NCI-H2029 (cell line): Measurements from ENCODE around the gene CLEC2A.
"Not testable (repeated sequence)": the region's sequence is repeated elsewhere in the genome, so short reads cannot be mapped to it uniquely, and the experiment has no call there.

Experiments
- DNase-seq: peaks from one replicate; lab custom pipeline; 2025; lab: John Stamatoyannopoulos, UW

The CLEC2A gene

DNA sequence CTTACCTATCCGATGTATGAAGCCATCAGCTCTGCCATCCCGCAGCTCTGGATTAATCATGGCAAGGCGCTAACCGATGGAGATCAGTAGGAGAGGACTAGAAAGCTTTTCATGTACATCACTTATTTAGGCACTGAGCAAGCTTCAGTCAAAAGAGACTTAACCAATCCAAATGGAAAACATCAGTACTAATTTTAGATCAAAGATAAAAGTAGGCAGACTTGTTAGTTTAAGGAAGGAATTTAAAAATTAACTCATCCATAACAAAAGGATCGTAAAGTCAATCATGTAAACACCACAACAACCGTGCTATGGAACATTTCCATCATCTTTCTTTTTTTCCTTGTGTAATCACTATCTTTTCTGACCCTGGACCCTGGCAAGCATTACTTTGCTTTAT, at the start of gene CLEC2A:
Gene CLEC2A, minus strand, starts transcription at position 101 of the 400 bp plus-strand sequence. Its CDS starts 41 bp downstream, at position 60.
- no peak for DNase-seq

GRCh38 chr12:9980126-9980525, 48.0 kb upstream of the CLEC2A start:
- no peak for DNase-seq

- DNase-seq, result no peak
These were observed 45.7 kb upstream of the CLEC2A start for GRCh38 chr12:9977916-9978315.

- DNase-seq, result not testable (repeated sequence)
These were observed 44.5 kb upstream of the CLEC2A start for GRCh38 chr12:9976626-9977025.

- no peak for DNase-seq
These were observed 43.4 kb upstream of the CLEC2A start for GRCh38 chr12:9975614-9976013.

DNA sequence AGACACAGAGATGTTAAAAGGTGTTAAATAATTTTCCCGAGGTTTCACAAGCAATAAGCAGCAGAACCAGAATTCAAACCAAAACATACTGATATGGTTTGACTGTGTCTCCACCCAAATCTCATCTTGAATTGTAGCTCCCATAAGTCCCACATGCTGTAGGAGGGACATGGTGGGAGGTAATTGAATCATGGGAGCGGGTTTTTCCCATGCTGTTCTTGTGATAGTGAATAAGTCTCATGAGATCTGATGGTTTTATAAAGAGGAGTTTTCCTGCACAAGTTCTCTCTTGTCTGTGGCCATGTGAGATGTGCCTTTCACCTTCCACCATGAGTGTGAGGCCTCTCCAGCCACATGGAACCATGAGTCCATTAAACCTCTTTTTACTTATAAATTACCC, 42.6 kb upstream of the CLEC2A start:
- DNase-seq, result not testable (repeated sequence)

GRCh38 chr12:9973949-9974348, 41.8 kb upstream of the CLEC2A start:
- DNase-seq, result no peak

- DNase-seq, result no peak
These were observed 39.0 kb upstream of the CLEC2A start, which contains the start of gene CLEC12A for GRCh38 chr12:9971181-9971580. Gene CLEC12A (plus strand): TSS chr12:9971409. CDS start chr12:9971597, 188 bp downstream.

GRCh38 chr12:9969673-9970072, 37.5 kb upstream of the CLEC2A start:
- DNase-seq, result no peak

DNA sequence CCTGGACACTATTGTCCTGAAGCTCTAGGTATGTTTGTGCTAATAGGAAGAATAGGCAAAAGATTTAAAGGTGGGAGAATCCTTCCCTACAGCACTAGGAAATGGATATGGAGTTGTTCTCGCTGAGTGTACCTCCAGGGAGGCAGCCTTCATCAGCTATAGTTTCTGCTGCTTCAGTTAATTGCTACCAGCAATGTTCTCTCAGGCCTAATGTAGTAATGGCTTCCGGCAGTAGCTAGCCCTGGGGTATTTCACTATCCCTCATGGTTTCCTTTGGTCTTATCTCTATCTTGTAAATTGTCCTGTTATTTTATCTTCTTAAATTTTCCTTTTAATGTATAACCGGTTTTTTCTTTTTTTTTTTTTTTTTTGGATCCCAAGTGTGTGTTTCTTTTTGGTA, 29.7 kb upstream of the CLEC2A start:
- no peak for DNase-seq

DNA sequence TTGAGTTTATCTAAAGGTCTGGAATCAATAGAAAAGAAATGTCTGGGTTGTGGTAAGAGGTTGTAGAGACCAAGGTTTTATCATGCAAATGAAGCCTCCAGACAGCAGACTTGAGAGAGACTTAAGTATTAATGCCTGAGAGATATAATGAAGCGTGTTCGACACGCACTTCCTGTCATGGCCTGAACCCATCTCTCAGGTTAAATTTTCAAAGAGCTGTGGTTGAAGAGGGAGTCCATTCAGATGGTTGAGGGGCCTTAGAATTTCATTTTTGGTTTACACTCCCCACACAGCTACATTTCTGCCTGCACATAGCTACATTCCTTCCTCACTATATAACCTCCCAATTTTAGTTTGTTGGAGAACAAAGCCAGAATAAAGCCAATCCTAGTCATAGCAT, 28.9 kb upstream of the CLEC2A start:
- DNase-seq, result no peak

- DNase-seq, result no peak
These were observed 28.4 kb upstream of the CLEC2A start for GRCh38 chr12:9960590-9960989.

DNA sequence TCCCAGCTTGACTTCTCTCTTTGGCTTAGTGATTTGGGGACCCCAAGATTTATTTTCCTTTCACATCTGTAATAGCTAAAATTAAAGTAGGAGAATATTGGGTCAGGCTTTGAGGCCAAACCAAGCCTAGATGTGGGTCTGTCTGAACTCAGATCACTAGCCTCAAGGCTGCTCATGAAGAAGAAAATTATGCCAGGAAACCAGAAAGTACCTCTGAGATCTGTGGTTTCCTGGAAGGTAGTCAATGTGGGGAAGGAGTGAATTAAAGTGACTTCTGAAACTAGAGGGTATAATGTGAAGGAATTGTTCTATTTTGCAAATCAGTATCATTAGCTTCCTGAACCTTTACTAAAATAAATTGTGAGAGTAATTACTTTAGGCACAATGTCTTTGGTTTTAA, 25.7 kb upstream of the CLEC2A start:
- no peak for DNase-seq

DNA sequence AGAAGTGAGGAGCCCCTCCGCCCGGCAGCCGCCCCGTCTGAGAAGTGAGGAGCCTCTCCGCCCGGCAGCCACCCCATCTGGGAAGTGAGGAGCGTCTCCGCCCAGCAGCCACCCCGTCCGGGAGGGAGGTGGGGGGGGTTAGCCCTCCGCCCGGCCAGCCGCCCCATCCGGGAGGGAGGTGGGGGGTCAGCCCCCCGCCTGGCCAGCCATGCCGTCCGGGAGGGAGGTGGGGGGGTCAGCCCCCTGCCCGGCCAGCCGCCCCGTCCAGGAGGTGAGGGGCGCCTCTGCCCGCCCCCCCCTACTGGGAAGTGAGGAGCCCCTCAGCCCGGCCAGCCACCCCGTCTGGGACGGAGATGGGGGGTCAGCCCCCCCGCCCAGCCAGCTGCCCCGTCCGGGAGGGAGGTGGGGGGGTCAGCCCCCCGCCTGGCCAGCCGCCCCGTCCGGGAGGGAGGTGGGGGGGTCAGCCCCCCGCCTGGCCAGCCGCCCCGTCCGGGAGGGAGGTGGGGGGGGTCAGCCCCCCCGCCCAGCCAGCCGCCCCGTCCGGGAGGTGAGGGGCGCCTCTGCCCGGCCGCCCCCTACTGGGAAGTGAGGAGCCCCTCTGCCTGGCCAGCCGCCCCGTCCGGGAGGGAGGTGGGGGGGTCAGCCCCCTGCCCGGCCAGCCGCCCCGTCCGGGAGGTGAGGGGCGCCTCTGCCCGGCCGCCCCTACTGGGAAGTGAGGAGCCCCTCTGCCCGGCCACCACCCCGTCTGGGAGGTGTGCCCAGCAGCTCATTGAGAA, 21.0 kb upstream of the CLEC2A start:
- not testable (repeated sequence) for DNase-seq

DNA sequence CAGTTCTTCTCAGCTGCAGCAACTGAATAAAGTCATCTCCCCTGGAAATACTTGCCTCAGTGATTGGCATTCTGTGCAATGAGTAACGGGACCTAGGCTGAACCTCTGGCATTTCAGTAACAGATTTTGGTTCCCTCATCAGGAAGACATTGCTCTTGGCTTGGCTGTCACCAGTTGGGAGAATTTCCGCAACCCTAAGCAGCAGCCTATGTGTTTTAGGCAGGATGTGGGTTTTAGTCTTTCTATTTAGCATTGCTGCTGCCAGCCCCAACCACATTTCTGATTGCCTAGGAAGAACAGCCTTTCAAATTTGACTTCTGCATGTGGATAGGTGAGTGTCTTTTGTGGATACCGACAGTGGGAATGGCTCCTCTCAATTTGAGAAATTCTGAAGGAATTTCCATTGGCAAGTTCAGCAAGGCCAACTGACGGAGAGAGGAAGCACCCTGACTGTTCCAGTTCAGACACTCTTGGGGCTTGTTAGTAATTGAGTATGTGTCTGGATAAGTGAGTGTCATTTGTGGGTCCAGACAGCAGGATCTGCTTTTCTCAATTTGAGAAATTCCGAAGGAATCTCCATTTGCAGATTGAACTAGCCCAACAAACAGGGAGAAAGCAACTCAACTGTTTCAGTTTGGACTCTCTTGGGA, 19.0 kb upstream of the CLEC2A start:
- DNase-seq, result no peak

GRCh38 chr12:9948606-9949296, 16.6 kb upstream of the CLEC2A start:
- no peak for DNase-seq

GRCh38 chr12:9947674-9948073, 15.5 kb upstream of the CLEC2A start:
- DNase-seq, result no peak

DNA sequence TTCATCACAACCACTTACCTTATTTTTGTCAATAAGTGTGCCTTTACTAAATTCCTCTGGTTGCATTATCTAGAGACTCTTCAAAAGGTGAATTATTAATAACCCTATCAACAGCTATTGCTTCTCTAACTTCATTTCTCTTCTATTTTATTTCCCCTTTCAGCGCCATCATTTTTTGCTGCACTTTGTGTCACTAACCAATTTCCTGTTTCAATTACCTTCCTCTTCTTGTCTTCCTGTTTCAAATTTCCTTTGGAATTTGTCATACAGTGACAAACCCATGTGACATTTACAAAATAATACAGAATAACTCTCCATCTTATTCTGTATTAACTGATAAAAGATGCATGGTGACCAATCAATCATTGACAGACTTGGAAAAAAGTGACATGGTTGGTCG, 12.2 kb upstream of the CLEC2A start:
- no peak for DNase-seq

DNA sequence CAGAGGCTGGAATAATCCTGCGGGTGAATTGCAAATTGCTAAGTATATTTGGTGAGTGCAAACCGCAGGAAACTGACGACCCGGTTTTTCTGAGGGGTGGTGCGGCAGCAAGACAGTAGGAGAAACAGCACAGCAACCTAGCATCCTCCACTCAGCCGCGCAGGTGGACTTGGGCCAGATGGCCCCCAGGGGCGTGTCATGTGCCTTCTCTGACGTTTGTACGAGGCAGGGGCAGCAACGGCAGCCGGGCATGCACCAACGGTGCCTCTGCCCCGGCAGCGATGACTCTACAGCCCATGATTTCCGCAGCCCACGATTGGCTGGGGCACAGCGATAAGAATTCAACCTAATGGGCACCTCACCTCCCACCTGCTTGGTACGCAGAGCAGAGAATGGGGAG, 11.1 kb upstream of the CLEC2A start:
- no peak for DNase-seq

GRCh38 chr12:9941838-9942237, 9.7 kb upstream of the CLEC2A start:
- DNase-seq, result no peak

GRCh38 chr12:9940375-9940774, 8.2 kb upstream of the CLEC2A start:
- DNase-seq, result no peak

DNA sequence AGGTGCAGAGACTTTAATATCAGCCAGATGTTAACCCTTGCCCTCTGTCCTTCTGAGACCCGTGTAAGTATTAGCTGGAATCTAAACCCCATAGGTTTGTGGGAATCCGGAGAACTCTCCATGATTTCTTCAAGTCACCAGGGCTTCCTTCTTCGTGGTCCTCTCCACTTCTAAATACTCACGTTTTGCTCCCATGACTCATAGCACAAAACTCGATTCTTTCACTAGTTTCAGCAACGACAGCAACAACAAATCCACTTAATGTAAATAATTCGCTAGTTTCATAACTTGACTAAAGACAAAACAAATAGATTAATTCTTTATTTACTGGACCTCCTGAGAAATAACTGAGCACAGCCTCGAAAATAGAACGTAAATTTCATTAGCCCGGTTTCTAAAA, 4.4 kb upstream of the CLEC2A start:
- no peak for DNase-seq

DNA sequence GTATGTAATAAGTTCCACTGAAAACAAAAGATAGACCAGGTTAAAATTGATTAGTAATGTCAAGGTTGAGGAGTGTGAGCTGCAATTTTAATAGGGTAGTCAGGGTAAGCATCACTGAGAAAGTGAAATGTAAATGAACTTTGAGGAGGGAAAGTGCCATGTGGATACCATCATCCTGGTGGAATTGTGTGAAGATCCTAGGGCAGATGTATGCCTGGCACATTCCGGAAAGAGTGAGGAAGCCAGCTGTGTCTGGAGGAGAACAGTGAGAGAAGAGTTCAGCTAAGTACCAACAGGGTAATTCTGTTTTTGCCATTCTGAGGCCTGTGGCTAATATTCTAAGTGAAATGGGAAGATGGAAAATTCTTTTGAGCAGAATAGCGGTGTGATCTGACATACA, 2.9 kb upstream of the CLEC2A start:
- no peak for DNase-seq
